HepG2 (cell line): ENCODE results near the gene POLRMT. TPM values are rescaled to one million over a fixed set of nuclear protein-coding genes. Genes with fewer than 3 reads are reported as not detected.

ENCODE experiments used
- CREB1 ChIP-seq, 2 experiments: fragments of 450-650 bp in 1 of 2; IDR thresholded peaks; 2 replicates each; pipeline ENCODE4 v1.6.1; 2016 to 2017; ENCODE audit warnings: control low read depth in 1 of 2, mild to moderate bottlenecking in 1 of 2, missing compliant biosample characterization in 1 of 2, missing genetic modification characterization in 1 of 2
- FOXC1 ChIP-seq: sonication (generic); formaldehyde crosslinking; IDR thresholded peaks from 2 replicates; pipeline ENCODE4 v1.8.0; 2022; ENCODE audit warnings: mild to moderate bottlenecking, missing genetic modification reagents, borderline replicate concordance
- HHEX ChIP-seq: IDR thresholded peaks from 2 replicates; pipeline ENCODE4 v1.6.1; 2016; ENCODE audit warnings: control low read depth
- IRF2 ChIP-seq: IDR thresholded peaks from 2 replicates; pipeline ENCODE4 v1.6.1; 2018; ENCODE audit warnings: missing genetic modification reagents, missing compliant biosample characterization
- PITX1 ChIP-seq: sonication (generic); formaldehyde crosslinking; IDR thresholded peaks from 2 replicates; pipeline ENCODE4 v1.5.1; 2020; ENCODE audit warnings: mild to moderate bottlenecking, missing genetic modification reagents
- SPEN ChIP-seq: sonication (generic); formaldehyde crosslinking; IDR thresholded peaks from 2 replicates; pipeline ENCODE4 v1.5.1; 2020; ENCODE audit warnings: low read depth, mild to moderate bottlenecking, missing genetic modification reagents
- TRIM24 ChIP-seq: sonication (generic); formaldehyde crosslinking; IDR thresholded peaks from 2 replicates; pipeline ENCODE4 v1.8.0; 2022; ENCODE audit warnings: mild to moderate bottlenecking, missing genetic modification reagents
- ZBTB1 ChIP-seq: sonication (generic); formaldehyde crosslinking; IDR thresholded peaks from 2 replicates; pipeline ENCODE4 v1.4.0; 2020; ENCODE audit warnings: missing genetic modification reagents, borderline replicate concordance
- ZBTB7A ChIP-seq: sonication (generic); formaldehyde crosslinking; IDR thresholded peaks from 2 replicates; pipeline ENCODE4 v1.8.0; 2022; ENCODE audit warnings: mild to moderate bottlenecking, missing genetic modification reagents
- ZFX ChIP-seq: sonication (generic); formaldehyde crosslinking; IDR thresholded peaks from 2 replicates; pipeline ENCODE4 v1.4.0; 2020; ENCODE audit warnings: mild to moderate bottlenecking, low read depth, missing genetic modification reagents, moderate library complexity
- ZNF598 ChIP-seq: sonication (generic); formaldehyde crosslinking; IDR thresholded peaks from 2 replicates; pipeline ENCODE4 v1.5.1; 2020; ENCODE audit warnings: mild to moderate bottlenecking, missing genetic modification reagents, borderline replicate concordance
- ZSCAN22 ChIP-seq: sonication (generic); formaldehyde crosslinking; IDR thresholded peaks from 2 replicates; pipeline ENCODE4 v1.4.0; 2020; ENCODE audit warnings: mild to moderate bottlenecking, missing genetic modification reagents
- polyA plus RNA-seq, 8 experiments: library from polyadenylated mRNA; depleted of rRNA in 3 of 8; stranded (reverse) in 7 of 8; unstranded in 1 of 8; fragments of >200 nt; fragmentation: Illumina TruSeq in 4 of 8; extraction: Trizol in 4 of 8; gene quantifications; 2 replicates each; pipeline versions ENCODE4 v1.2.1 to v1.2.3, GENCODE V29; 2011 to 2016; ENCODE audit warnings: low read depth in 4 of 8, missing spikeins in 1 of 8, mixed read lengths in 1 of 8; ENCODE audit not compliant: insufficient read depth in 1 of 8
- total RNA-seq, 5 experiments: library from RNA; depleted of rRNA; stranded (reverse); fragments of >200 nt; fragmentation: Illumina TruSeq; extraction: Trizol; gene quantifications; 2 replicates each; pipeline ENCODE4 v1.2.3, GENCODE V29; 2016; ENCODE audit warnings: low read depth in 1 of 5
- TF ChIP-seq, protein P1 (sequence below): sonication (generic); formaldehyde crosslinking; IDR thresholded peaks from 2 replicates; pipeline ENCODE4 v1.5.0; 2020; ENCODE audit warnings: missing genetic modification reagents
- TF ChIP-seq, protein P2 (sequence below): conservative IDR thresholded peaks from 2 replicates; pipeline ENCODE4 v1.6.1; 2018; ENCODE audit warnings: missing genetic modification reagents
- TF ChIP-seq, protein P3 (sequence below): sonication (generic); formaldehyde crosslinking; IDR thresholded peaks from 2 replicates; pipeline ENCODE4 v1.5.0; 2020; ENCODE audit warnings: missing genetic modification reagents
- TF ChIP-seq, protein P4 (sequence below): sonication (generic); formaldehyde crosslinking; IDR thresholded peaks from 2 replicates; pipeline ENCODE4 v1.5.0; 2020; ENCODE audit warnings: missing genetic modification reagents
- TF ChIP-seq, protein P5 (sequence below): sonication (generic); formaldehyde crosslinking; IDR thresholded peaks from 2 replicates; pipeline ENCODE4 v1.5.0; 2020; ENCODE audit warnings: mild to moderate bottlenecking, missing genetic modification reagents
- TF ChIP-seq, protein P6 (sequence below): sonication (generic); formaldehyde crosslinking; conservative IDR thresholded peaks from 2 replicates; pipeline ENCODE4 v1.8.1; 2023; ENCODE audit warnings: missing genetic modification reagents

POLRMT gene
- total and polyA plus RNA-seq, 2 of the 13 experiments (the other 11 are each of a cell fraction or from before 2014, with no cell fraction given), result 78.0 to 101 TPM

DNA sequence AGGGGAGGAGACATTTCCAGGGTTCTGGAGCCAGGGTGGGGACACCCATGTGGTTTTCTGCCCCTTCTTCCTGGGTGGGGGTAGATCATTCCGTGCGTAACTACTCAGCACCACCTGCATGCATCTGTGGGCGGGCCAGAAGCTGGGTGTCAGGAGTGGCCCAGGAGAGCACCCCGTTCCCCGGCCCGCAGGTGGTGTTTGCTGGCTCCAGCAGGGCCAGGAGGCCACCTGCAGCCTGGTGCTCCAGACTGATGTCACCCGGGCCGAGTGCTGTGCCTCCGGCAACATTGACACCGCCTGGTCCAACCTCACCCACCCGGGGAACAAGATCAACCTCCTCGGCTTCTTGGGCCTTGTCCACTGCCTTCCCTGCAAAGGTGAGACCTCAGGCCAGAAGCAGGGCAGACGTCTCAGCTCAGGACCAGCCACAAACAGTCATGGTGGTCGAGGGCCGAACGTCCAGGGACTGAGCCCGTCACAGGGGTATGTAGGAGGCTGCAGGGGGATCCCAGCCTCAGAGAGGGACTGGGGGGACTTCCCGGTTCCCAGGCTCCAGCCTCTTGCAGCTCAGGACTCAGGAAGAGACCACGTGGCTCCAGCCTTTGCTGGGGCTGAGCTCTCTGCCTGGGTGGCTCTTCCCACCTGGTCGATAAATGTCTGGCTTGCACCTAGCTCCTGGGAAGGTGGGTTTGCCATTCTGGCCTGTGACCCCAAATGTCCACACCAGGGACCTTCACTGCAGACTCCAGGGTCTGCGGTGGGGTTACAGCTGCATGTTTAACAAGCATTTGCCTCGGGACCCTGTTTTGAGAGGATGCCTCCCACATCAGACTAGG, 44.5 kb upstream of the POLRMT start (continued):
- TF ChIP-seq ZBTB1 (CRISPR knock-in tag) (no peak), ZFX (CRISPR knock-in tag) (0 out of 2 replicates have a peak, but pooled peaks have one; percentile 25), CREB1 (IDR thresholded peaks at IDR 0.05) (no peak), CREB1 (CRISPR knock-in tag; IDR thresholded peaks at IDR 0.05) (no peak), IRF2 (no peak), PITX1 (CRISPR knock-in tag) (0 out of 2 replicates have a peak, but pooled peaks have one; percentile 22), TRIM24 (CRISPR knock-in tag) (no peak), ZNF598 (CRISPR knock-in tag) (0 out of 2 replicates have a peak, but pooled peaks have one; percentile 25), ZBTB7A (CRISPR knock-in tag) (peak; percentile 21; the same call in 1 of the 2 replicates), HHEX (CRISPR knock-in tag) (no peak), FOXC1 (CRISPR knock-in tag) (0 out of 2 replicates have a peak, but pooled peaks have one; percentile 49), ZSCAN22 (0 out of 2 replicates have a peak, but pooled peaks have one; percentile 65), SPEN (CRISPR knock-in tag) (no peak)
- TF ChIP-seq, protein P1, sequence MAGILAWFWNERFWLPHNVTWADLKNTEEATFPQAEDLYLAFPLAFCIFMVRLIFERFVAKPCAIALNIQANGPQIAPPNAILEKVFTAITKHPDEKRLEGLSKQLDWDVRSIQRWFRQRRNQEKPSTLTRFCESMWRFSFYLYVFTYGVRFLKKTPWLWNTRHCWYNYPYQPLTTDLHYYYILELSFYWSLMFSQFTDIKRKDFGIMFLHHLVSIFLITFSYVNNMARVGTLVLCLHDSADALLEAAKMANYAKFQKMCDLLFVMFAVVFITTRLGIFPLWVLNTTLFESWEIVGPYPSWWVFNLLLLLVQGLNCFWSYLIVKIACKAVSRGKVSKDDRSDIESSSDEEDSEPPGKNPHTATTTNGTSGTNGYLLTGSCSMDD (CRISPR knock-in tag), result no peak
- TF ChIP-seq, protein P2, sequence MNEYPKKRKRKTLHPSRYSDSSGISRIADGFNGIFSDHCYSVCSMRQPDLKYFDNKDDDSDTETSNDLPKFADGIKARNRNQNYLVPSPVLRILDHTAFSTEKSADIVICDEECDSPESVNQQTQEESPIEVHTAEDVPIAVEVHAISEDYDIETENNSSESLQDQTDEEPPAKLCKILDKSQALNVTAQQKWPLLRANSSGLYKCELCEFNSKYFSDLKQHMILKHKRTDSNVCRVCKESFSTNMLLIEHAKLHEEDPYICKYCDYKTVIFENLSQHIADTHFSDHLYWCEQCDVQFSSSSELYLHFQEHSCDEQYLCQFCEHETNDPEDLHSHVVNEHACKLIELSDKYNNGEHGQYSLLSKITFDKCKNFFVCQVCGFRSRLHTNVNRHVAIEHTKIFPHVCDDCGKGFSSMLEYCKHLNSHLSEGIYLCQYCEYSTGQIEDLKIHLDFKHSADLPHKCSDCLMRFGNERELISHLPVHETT (CRISPR knock-in tag), result no peak
- TF ChIP-seq, protein P3, sequence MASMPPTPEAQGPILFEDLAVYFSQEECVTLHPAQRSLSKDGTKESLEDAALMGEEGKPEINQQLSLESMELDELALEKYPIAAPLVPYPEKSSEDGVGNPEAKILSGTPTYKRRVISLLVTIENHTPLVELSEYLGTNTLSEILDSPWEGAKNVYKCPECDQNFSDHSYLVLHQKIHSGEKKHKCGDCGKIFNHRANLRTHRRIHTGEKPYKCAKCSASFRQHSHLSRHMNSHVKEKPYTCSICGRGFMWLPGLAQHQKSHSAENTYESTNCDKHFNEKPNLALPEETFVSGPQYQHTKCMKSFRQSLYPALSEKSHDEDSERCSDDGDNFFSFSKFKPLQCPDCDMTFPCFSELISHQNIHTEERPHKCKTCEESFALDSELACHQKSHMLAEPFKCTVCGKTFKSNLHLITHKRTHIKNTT, result no peak
- TF ChIP-seq, protein P4, sequence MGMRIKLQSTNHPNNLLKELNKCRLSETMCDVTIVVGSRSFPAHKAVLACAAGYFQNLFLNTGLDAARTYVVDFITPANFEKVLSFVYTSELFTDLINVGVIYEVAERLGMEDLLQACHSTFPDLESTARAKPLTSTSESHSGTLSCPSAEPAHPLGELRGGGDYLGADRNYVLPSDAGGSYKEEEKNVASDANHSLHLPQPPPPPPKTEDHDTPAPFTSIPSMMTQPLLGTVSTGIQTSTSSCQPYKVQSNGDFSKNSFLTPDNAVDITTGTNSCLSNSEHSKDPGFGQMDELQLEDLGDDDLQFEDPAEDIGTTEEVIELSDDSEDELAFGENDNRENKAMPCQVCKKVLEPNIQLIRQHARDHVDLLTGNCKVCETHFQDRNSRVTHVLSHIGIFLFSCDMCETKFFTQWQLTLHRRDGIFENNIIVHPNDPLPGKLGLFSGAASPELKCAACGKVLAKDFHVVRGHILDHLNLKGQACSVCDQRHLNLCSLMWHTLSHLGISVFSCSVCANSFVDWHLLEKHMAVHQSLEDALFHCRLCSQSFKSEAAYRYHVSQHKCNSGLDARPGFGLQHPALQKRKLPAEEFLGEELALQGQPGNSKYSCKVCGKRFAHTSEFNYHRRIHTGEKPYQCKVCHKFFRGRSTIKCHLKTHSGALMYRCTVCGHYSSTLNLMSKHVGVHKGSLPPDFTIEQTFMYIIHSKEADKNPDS (CRISPR knock-in tag), result 0 out of 2 replicates have a peak, but pooled peaks have one; percentile 36
- TF ChIP-seq, protein P5, sequence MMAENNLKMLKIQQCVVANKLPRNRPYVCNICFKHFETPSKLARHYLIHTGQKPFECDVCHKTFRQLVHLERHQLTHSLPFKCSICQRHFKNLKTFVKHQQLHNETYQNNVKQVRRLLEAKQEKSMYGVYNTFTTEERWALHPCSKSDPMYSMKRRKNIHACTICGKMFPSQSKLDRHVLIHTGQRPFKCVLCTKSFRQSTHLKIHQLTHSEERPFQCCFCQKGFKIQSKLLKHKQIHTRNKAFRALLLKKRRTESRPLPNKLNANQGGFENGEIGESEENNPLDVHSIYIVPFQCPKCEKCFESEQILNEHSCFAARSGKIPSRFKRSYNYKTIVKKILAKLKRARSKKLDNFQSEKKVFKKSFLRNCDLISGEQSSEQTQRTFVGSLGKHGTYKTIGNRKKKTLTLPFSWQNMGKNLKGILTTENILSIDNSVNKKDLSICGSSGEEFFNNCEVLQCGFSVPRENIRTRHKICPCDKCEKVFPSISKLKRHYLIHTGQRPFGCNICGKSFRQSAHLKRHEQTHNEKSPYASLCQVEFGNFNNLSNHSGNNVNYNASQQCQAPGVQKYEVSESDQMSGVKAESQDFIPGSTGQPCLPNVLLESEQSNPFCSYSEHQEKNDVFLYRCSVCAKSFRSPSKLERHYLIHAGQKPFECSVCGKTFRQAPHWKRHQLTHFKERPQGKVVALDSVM (CRISPR knock-in tag), result no peak
- TF ChIP-seq, protein P6, sequence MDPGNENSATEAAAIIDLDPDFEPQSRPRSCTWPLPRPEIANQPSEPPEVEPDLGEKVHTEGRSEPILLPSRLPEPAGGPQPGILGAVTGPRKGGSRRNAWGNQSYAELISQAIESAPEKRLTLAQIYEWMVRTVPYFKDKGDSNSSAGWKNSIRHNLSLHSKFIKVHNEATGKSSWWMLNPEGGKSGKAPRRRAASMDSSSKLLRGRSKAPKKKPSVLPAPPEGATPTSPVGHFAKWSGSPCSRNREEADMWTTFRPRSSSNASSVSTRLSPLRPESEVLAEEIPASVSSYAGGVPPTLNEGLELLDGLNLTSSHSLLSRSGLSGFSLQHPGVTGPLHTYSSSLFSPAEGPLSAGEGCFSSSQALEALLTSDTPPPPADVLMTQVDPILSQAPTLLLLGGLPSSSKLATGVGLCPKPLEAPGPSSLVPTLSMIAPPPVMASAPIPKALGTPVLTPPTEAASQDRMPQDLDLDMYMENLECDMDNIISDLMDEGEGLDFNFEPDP (CRISPR knock-in tag), result 0 out of 2 replicates have a peak, but pooled peaks have one; percentile 43
